GM19328 (cell line): ENCODE data around the gene DNAH11.

ENCODE experiments used
- ATAC-seq: cut with Tn5 transposase; IDR thresholded peaks from one replicate; pipeline ENCODE4 v1.9.1; 2021; ENCODE audit warnings: mild to moderate bottlenecking, moderate library complexity; ENCODE audit not compliant: unreplicated experiment

DNAH11 gene

GRCh38 chr7:21550821-21551531 lies 8.1 kb downstream of the DNAH11 start:
- ATAC-seq = no peak

- no peak for ATAC-seq
These were observed 19.5 kb downstream of the DNAH11 start for GRCh38 chr7:21562385-21562784.

GRCh38 chr7:21565614-21566013 lies 22.8 kb downstream of the DNAH11 start:
- ATAC-seq = no peak

GRCh38 chr7:21566094-21566493 lies 23.3 kb downstream of the DNAH11 start:
- ATAC-seq = no peak

DNA sequence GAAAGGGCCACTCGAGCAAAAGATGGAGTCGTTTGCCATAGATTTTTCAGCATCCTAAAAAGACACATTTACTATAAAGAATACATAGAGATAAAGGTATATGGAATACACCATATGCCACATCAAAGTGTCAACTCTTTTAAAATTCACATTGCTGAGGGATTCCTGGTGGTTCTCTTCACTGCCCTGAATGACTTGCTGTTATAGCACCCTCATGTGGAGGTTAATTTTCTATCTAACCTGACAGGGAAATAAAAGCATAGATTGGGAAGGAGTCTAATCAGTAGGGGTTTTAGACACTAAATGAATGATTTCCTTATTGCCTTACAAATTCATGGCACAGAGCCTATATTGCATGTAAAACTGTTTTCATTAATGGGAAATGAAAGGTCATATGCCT lies 25.9 kb downstream of the DNAH11 start:
- ATAC-seq = no peak

- no peak for ATAC-seq
These were observed 29.8 kb downstream of the DNAH11 start for GRCh38 chr7:21572331-21573313.

- ATAC-seq = no peak
These were observed 36.7 kb downstream of the DNAH11 start for GRCh38 chr7:21579341-21580072.

GRCh38 chr7:21580073-21580521 lies 37.3 kb downstream of the DNAH11 start:
- ATAC-seq = no peak

DNA sequence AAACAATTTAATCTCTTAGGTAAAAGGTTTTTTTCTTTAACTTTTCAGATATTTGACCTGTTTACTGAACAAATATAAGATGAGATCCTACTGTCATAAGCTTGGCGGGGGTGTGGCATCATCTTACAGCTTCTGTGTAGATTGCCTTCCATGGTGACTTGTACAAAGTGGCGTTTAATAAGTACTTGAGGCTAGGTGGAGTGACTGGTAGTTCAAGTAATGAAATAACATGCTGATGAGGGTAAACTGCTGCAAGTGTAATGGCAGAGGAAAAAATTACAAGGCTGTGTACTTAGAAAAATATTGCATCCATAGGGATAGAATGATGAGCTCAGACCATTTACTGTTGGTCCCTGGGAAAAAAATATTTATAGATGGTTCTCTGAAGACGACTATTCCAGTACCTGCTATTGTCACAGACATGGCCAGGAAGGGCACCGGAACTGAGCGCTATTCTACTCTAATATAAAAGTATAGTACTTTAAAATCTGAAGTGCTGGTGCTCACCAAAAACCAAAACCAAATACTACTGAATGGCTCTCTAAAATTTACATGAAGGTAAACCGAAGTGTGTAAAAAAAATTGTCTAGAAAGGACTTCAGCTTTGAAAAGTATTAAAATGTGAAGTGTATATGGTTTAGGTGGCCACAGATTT lies 42.4 kb downstream of the DNAH11 start:
- no peak for ATAC-seq

DNA sequence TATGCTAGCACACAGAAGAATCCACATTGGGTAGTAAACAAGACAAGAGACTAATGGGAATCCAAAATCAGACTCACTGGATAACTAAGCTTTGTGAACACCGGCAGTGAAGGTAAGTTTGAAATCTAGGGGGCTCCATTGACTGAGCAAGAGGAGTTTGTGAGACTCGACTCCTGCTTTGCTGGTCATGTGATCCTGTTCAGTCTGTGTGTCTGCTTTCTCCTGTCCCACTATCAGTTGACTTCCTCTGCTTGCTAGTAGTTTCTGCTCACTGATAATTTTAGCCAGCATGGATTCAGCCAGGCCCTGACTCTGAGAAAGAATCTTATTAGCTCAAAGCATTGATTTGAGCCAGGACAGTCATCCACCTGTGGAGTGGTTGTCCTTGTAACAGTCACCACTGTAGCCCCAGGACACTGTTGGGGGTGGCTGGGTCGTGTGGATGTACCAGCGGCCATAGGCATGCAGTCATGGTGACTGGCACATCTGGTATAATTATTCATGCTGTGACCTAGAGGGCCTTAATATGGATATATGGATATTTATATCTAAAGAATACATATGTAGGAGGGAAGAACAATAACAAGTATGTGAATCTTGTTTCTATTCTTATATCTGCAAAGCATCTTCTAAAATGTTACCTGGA lies 44.4 kb downstream of the DNAH11 start:
- ATAC-seq = no peak

DNA sequence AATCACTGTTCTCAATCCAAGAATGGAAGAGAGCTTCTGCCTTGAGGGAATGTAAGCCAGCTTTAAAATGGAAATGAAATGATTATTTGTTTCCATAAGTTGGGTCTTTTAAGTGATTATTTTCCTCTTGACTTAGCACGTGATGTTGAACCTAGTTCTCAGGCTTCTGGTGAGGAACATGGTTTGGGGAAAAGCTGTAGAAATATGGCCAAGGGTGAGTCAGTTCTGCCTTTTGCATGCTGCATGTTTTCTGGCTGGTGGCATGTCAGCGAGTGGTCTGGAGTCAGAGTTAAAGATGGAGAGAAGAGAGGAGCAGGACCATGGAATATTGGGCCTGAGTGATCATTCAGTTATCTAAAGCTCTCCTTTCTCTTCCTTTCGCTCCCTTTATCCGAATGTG lies 54.0 kb downstream of the DNAH11 start:
- ATAC-seq = no peak

DNA sequence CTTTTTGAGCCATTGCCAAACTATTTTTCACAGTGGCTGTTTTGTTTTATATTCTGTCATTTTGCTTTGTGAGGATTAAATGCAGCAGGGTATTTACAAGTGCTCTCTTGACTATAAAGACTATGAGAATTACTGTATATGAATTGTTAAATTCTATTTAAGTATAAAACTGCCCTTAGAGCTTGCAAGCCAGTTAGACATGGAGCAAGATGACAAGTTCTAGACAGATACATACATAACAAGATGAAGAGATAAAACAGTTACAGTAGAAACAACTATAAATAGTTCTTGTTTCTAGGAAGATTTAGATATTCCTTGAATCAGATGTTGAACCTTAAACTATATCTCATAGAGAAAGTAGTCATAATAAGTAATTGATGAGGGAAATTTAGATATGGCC lies 60.6 kb downstream of the DNAH11 start:
- ATAC-seq = no peak

DNA sequence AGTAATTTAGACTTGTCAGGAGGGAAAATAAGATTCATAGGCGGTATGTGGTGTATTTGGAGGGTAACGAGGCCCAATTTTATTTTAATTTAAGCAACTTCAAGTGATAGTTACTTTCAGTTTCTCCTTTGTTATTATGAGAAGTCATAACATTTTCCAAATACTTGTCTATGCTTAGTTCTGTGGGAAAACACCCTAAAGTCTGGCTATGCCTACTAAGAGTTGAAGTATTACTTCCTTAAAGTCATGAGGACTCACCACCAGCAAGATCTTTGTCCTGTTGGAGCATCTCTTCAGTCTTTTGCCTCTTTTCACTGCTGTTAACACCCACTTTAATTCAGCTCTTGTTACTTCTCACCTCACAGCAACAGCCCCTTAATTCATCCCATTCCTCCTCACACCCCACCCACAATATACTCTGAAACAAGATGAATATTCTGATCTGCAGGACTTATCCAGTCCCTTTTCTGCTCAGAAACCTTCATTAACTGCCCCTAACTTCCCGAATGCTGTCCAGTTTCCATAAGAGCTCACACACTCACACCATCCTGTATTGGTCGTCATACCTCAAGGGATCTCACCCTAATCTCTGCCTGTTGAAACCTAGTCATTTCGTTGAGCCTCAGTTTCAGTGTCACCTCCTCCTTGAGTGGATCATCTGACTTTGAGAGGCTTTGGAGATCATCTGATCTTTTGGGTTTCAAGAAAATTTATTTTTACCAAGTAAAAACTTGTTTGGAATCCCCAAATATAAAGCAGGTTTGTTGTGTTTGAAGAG lies 61.3 kb downstream of the DNAH11 start:
- ATAC-seq = no peak

DNA sequence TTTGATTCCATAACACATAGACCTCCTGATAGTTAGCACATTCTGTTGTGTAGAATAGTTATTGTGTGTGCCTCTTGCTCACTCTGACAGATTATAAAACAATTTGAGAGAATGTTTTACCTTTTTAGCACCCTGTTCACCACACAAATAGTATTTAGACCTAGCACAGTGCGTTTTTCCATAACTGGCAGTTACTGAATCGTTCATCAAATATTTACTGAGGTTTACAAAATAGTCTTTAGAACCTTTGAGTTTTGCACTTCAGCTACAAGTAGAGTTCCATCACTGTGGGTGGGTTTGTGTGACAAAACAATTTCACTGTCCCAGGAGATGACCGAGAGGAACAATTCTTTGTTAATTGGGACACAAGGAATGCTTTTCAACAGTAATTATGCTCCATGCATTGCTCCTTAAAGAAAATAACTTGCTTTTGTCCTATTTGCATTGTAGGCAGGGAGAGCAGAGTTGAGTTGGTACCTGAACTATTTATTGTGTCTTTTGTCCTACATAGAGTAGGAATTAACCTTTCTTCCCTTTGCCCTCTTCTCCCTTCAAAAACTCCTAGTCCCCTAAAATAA lies 62.3 kb downstream of the DNAH11 start:
- ATAC-seq = no peak

DNA sequence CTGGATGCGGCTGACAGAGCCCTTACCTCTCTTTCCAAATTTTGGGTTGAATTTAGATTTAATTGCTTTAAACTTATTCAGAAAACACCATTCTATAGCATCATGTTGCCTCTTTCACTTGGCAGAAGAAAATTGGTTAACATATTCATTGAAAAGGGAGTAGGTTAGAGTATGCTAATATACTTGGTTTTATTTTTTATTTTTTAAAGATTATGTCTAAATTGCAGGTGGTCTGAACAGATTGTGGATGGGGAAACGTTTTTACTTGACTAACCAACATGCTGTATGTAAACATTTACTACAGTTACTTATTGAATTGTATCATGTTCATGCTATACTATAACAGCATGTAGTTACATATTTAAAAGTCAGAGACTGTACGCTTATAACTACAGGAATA lies 65.6 kb downstream of the DNAH11 start:
- ATAC-seq = no peak

GRCh38 chr7:21611129-21611528 lies 68.3 kb downstream of the DNAH11 start:
- ATAC-seq = no peak

- ATAC-seq = no peak
These were observed 73.3 kb downstream of the DNAH11 start for GRCh38 chr7:21616091-21616490.

- ATAC-seq = no peak
These were observed 74.1 kb downstream of the DNAH11 start for GRCh38 chr7:21616796-21617436.

DNA sequence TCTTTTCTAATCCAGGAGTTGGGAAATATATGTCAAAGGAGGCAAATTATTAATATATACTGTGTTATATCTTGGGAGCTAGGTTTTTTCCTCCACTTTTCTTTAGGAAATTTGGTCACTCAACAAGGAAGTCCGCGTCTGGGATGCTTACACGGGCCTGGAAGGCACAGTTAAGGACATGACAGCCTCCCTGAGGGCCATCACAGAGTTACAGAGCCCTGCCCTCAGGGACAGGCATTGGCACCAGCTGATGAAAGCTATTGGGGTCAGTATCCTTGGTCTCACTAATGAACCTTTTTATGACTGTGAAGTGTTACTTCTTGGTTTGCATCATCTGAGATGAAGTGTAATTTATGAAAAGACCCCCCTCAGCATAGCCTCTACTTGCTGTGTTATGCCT lies 74.7 kb downstream of the DNAH11 start:
- ATAC-seq = no peak
